Suprapubic skin (tissue), 4 donors: ENCODE data around the gene ZSWIM3. TPM values are rescaled to one million over a fixed set of nuclear protein-coding genes. Genes with fewer than 3 reads are reported as not detected.
"Not testable (repeated sequence)": the region's sequence is repeated elsewhere in the genome, so short reads cannot be mapped to it uniquely, and the experiment has no call there.

Experiments used
- DNase-seq, 2 donors: peaks; one replicate each; pipeline ENCODE4 v3.0.0-alpha.2; 2019; ENCODE audit warnings: low spot score in 2 of 2
- H3K27ac ChIP-seq: fragments of 200-600 bp; sonication (generic); one replicate; pipeline ENCODE4 v1.5.1; 2019
- H3K27me3 ChIP-seq: fragments of 200-600 bp; sonication (generic); one replicate; pipeline ENCODE4 v1.5.1; 2019
- H3K36me3 ChIP-seq: fragments of 200-600 bp; sonication (generic); one replicate; pipeline ENCODE4 v1.5.1; 2019
- H3K4me1 ChIP-seq: fragments of 200-600 bp; sonication (generic); one replicate; pipeline ENCODE4 v1.5.1; 2019
- H3K4me3 ChIP-seq: fragments of 200-600 bp; sonication (generic); one replicate; pipeline ENCODE4 v1.5.1; 2019; ENCODE audit warnings: mild to moderate bottlenecking
- H3K9me3 ChIP-seq: fragments of 200-600 bp; sonication (generic); one replicate; pipeline ENCODE4 v1.5.1; 2019
- CTCF ChIP-seq, 2 donors: fragments of 200-600 bp in 1 of 2; fragments of 450-650 bp in 1 of 2; sonication (generic) in 1 of 2; IDR thresholded peaks; one replicate each; pipeline ENCODE4 v1.5.1; 2016 to 2019; ENCODE audit warnings: antibody characterized with exemption in 2 of 2, mild to moderate bottlenecking in 1 of 2, moderate library complexity in 1 of 2
- EP300 ChIP-seq: sonication (generic); formaldehyde crosslinking; IDR thresholded peaks from one replicate; pipeline ENCODE4 v1.6.1; 2017; ENCODE audit warnings: antibody characterized with exemption
- POLR2A ChIP-seq, 2 donors: fragments of 450-650 bp; IDR thresholded peaks; one replicate each; pipeline ENCODE4 v1.6.1; 2017; ENCODE audit warnings: antibody characterized with exemption in 2 of 2, mild to moderate bottlenecking in 2 of 2, moderate library complexity in 2 of 2
- POLR2AphosphoS5 ChIP-seq, 3 donors: sonication (generic); formaldehyde crosslinking; IDR thresholded peaks; one replicate each; pipeline ENCODE4 v1.6.1; 2017; ENCODE audit warnings: antibody characterized with exemption in 3 of 3
- WGBS: methylation state at CpG from one replicate; pipeline ENCODE4 v1.1.5; 2018; 5-methylcytosine and 5-hydroxymethylcytosine counted together
- total RNA-seq, 4 donors: library from RNA; depleted of rRNA; stranded (reverse); fragments of >200 nt; gene quantifications; one replicate each; pipeline ENCODE4 v1.1.0, GENCODE V29; 2016

Gene ZSWIM3
- total RNA-seq, 4 donors from 2014 or later, result 2.1 to 4.6 (median 3.6) TPM

- no peak overlapping the region for H3K27ac ChIP-seq
- no peak for DNase-seq
- peaks cover 12% of the 10 kb centered on the region for H3K27me3 ChIP-seq
- H3K4me3 ChIP-seq, result no peak overlapping the region
- peaks cover 35% of the 10 kb centered on the region for H3K4me1 ChIP-seq
- H3K9me3 ChIP-seq, result no peaks in the 10 kb centered on the region
- H3K36me3 ChIP-seq, result no peaks in the 10 kb centered on the region
- TF ChIP-seq POLR2AphosphoS5 (IDR thresholded peaks at IDR 0.05), result no peak
- no peak for TF ChIP-seq EP300
- no peak for TF ChIP-seq CTCF (IDR thresholded peaks at IDR 0.05)
- no peak for TF ChIP-seq POLR2A (IDR thresholded peaks at IDR 0.05)
- 87% methylated on average over 6 of the region's 6 CpGs for WGBS
Observed at GRCh38 chr20:45827712-45828111, 29.7 kb upstream of the ZSWIM3 start.

GRCh38 chr20:45828589-45828988, 28.8 kb upstream of the ZSWIM3 start:
- H3K36me3 ChIP-seq, result no peaks in the 10 kb centered on the region
- peaks cover 35% of the 10 kb centered on the region for H3K4me1 ChIP-seq
- WGBS, result 59% methylated on average over 2 of the region's 2 CpGs
- no peak overlapping the region for H3K4me3 ChIP-seq
- DNase-seq, result no peak
- peaks cover 4% of the 10 kb centered on the region for H3K27me3 ChIP-seq
- TF ChIP-seq POLR2A (IDR thresholded peaks at IDR 0.05) (no peak), CTCF (IDR thresholded peaks at IDR 0.05) (no peak), POLR2AphosphoS5 (IDR thresholded peaks at IDR 0.05) (no peak), EP300 (no peak)
- H3K27ac ChIP-seq, result peak overlapping the region; percentile 31
- no peaks in the 10 kb centered on the region for H3K9me3 ChIP-seq

GRCh38 chr20:45829673-45830106, 27.7 kb upstream of the ZSWIM3 start:
- peaks cover 32% of the 10 kb centered on the region for H3K4me1 ChIP-seq
- not testable (repeated sequence) for H3K9me3 ChIP-seq, H3K36me3 ChIP-seq, DNase-seq, H3K27me3 ChIP-seq, H3K27ac ChIP-seq, H3K4me3 ChIP-seq
- 84% methylated on average over 4 of the region's 4 CpGs for WGBS

DNA sequence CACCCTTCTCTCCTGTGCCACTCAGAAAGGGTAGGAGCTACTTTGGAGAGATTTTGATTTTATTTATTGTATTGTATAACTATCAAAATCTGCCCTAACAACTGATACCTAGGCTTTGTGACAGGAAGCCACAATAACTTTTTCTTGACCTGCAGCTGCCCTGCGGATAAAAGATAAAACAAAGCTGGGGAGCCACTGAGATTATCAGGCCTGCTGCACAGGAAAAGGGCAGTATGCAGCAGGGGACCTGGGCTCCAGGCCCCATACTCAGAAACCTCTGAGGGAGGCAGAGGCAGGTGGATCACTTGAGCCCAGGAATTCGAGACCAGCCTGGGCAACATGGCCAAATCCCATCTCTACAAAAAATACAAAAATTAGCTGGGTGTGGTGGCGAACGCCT, 24.8 kb upstream of the ZSWIM3 start:
- 79% methylated on average over 4 of the region's 4 CpGs for WGBS
- Histone ChIP-seq H3K27ac (peak overlapping the region; percentile 97), H3K27me3 (no peaks in the 10 kb centered on the region), H3K4me1 (peaks cover 42% of the 10 kb centered on the region), H3K9me3 (no peaks in the 10 kb centered on the region), H3K4me3 (peak overlapping the region; percentile 61), H3K36me3 (no peaks in the 10 kb centered on the region)
- TF ChIP-seq EP300, result no peak
- no peak for DNase-seq

DNA sequence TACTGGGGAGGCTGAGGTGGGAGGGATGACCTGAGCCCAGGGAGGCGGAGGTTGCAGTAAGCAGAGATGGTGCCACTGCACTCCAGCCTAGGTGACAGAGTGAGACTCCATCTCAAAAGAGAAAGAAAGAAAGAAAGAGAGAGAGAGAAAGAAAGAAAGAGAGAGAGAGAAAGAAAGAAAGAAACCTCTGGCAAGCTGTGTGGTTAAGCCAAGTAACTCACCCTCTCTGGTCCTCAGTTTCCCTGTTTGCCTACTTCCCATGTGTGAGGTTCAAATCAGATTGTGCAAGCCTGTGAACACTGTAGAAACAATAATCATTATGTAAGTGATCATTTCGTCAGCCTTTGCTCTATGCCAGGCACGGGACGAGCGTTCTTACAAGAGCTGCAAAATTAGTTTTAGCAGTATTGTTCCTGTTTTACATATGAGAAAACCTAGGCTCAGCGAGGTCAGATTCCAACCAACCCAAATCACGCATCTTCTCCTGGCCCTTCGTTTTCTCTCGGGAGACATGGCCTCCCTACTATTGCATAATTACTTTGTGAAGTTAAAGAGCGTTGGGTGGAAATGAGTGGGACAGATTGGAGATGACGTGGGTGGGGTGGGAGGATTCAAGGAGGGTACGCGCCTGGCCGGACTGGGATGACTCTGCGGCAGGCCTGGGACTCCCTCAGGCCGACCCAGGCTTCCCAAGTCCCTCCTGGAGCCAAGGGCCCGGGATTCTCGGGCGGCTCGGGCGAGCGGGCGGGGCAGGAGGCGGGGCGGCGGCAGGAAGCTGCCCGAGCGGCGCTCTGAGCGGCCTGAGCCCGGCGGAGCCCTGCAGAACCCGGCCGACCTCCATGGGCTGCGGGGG, 24.2 kb upstream of the ZSWIM3 start, which contains the start of gene SNX21:
SNX21 (plus strand) TSS at position 770 of the 853 bp plus-strand sequence. CDS start 121 bp downstream, outside the sequence.
- Histone ChIP-seq H3K27ac (peak within 1 kb of the TSS; percentile 97), H3K9me3 (no peaks in the 10 kb centered on the region), H3K27me3 (no peaks in the 10 kb centered on the region), H3K4me1 (peaks cover 42% of the 10 kb centered on the region), H3K4me3 (peak within 1 kb of the TSS; percentile 61), H3K36me3 (peaks cover 6% of the 10 kb centered on the region)
- peak; percentile 91 to 93 for DNase-seq
- WGBS, result 3% methylated on average over 28 of the region's 35 CpGs
- TF ChIP-seq POLR2AphosphoS5 (IDR thresholded peaks at IDR 0.05) (peak in 2 of 3 donors; percentile 57 to 84), POLR2A (IDR thresholded peaks at IDR 0.05) (no peak)

DNA sequence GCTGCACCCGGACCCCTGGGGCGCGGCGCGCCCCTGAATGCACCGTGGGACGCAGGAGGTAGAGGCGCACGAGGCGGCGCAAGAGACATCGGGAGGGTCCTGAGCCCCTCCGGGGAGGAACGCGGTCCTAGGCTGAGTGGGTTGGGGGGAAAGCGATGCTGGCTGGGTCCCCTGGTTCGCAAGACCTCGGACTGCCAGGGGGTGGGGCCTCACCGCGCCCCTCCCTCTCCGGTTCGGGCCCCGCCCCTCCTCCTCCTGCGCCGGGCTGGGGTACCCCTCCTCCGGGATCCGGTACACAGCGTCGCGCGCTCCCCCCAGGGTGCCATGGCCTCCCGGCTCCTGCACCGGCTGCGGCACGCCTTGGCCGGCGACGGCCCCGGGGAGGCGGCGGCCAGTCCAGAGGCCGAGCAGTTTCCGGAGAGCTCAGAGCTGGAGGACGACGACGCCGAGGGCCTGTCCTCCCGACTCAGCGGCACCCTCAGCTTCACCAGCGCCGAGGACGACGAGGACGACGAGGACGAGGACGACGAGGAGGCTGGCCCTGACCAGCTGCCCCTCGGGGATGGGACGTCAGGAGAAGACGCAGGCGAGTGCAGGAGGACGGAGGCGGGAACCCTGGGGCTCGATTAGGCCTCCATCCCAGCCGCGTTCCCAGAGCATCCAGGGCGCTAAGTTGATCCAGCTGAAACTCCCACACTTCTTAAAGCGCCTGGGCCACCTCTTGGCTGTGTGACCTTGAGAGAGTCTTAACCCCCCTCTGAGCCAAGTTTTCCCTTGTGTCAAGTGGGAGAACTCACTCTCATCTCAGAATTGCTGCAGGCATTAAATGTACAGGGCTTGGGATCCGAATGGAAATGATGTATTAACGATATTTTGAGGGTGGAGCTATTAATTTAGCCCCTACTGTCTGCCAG, 23.3 kb upstream of the ZSWIM3 start:
- DNase-seq, result peak; percentile 86 to 90
- peak overlapping the region; percentile 97 for H3K27ac ChIP-seq
- H3K4me1 ChIP-seq, result peaks cover 42% of the 10 kb centered on the region
- no peaks in the 10 kb centered on the region for H3K27me3 ChIP-seq
- H3K4me3 ChIP-seq, result peak overlapping the region; percentile 61
- WGBS, result 3% methylated on average over 22 of the region's 71 CpGs
- TF ChIP-seq CTCF (IDR thresholded peaks at IDR 0.05) (no peak), POLR2AphosphoS5 (IDR thresholded peaks at IDR 0.05) (peak in 1 of 3 donors; percentile 33)
- peaks cover 9% of the 10 kb centered on the region for H3K36me3 ChIP-seq
- H3K9me3 ChIP-seq, result no peaks in the 10 kb centered on the region
